ENCODE data around the gene MANBA.

The MANBA gene

GRCh38 chr4:102606261-102606660 lies 154.5 kb downstream of the MANBA start:
- TF ChIP-seq CTCF (IDR thresholded peaks at IDR 0.05; ENCODE audit: low read depth, low read length): no peak
- no peak for TF ChIP-seq EZH2phosphoT487 (IDR thresholded peaks at IDR 0.05; ENCODE audit: low read depth)
- Histone ChIP-seq H3K36me3 (replicated peaks; ENCODE audit: low read depth, low read length) (peaks cover 72% of the 10 kb centered on the region), H3K27me3 (ENCODE audit: low read depth, low read length) (no peaks in the 10 kb centered on the region), H3K4me1 (ENCODE audit: low read length) (no peaks in the 10 kb centered on the region), H4K20me1 (ENCODE audit: insufficient read depth, low read length) (no peaks in the 10 kb centered on the region), H3K27ac (ENCODE audit: low read length) (no peak overlapping the region), H2AFZ (ENCODE audit: low read depth, low read length) (no peak overlapping the region), H3K4me3 (ENCODE audit: low read length) (no peak overlapping the region), H3K4me2 (ENCODE audit: low read length) (no peak overlapping the region), H3K9ac (ENCODE audit: low read length) (no peak overlapping the region), H3K9me3 (ENCODE audit: insufficient read depth, low read length) (no peaks in the 10 kb centered on the region), H3K79me2 (ENCODE audit: low read length) (no peaks in the 10 kb centered on the region)

DNA sequence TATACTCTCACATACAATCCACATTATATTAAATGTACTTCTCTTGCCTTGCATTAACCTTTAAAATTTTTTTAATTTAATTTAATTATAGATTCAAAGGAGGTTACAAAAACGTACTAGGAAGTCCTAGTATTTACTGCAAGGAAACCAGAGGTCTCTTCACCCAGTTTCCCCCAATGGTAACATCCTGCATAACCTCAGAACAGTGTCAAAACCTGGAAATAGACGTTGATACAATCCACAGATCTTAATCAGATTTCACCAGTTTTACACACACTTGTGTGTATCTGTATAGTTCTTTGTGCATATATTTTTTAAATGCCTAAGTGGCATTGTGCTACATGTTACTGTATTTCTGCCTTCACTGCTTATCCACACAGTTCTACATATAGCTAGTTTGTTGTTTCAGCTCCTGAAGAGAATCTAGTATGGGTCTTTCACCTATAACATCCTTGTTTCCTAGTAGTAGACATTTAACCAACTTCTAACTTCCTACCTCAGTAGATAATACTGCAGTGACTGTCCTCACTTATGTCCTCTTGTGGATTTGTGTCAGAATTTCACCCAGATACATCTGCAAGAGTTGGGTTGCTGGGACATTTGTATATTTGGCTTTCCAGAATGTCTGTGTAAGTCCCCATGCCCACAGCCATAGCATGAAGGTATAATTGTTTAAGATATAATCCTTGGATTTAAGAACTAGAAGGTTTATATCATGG lies 156.4 kb downstream of the MANBA start:
- Histone ChIP-seq H2AFZ (ENCODE audit: low read depth, low read length) (no peak overlapping the region), H3K4me3 (ENCODE audit: low read length) (no peak overlapping the region), H3K4me2 (ENCODE audit: low read length) (no peak overlapping the region), H3K27me3 (ENCODE audit: low read depth, low read length) (no peaks in the 10 kb centered on the region), H3K36me3 (replicated peaks; ENCODE audit: low read depth, low read length) (peaks cover 72% of the 10 kb centered on the region), H3K4me1 (ENCODE audit: low read length) (no peaks in the 10 kb centered on the region), H3K79me2 (ENCODE audit: low read length) (no peaks in the 10 kb centered on the region), H4K20me1 (ENCODE audit: insufficient read depth, low read length) (no peaks in the 10 kb centered on the region), H3K9ac (ENCODE audit: low read length) (no peak overlapping the region), H3K27ac (ENCODE audit: low read length) (no peak overlapping the region), H3K9me3 (ENCODE audit: insufficient read depth, low read length) (no peaks in the 10 kb centered on the region)
- TF ChIP-seq EZH2phosphoT487 (IDR thresholded peaks at IDR 0.05; ENCODE audit: low read depth): no peak
- no peak for TF ChIP-seq CTCF (IDR thresholded peaks at IDR 0.05; ENCODE audit: low read depth, low read length)

DNA sequence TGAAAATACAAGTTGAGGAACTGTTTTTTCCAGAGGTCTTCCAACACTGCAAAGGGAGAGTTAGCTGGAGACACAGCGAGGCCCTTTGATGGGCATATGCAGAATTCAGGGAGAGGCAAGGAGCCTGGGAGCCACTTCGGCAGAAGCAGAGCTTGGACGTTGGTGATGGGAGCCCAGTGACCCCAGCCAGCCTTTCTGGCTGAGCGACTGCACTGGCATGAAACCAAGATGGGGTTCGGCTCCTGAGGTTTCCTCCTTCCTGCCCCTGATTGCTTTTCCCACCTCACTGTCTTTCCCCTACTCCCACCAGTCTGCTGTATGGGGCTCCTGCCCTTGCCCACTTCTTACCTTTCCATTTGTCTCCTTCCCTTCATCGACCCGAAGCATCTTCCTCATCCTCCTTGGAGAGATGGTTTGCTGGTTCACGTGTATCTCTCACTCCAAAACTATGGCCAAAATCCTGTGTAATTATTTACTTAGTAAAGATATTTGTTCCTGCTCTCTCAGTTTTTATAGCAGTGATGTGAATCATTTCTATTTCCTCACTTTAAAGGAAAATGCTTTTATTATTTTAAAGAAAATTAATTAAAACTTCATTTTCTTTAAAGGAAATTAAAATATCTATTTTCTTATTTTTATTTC lies 159.1 kb downstream of the MANBA start:
- no peak overlapping the region for H3K4me3 ChIP-seq (ENCODE audit: low read length)
- H3K36me3 ChIP-seq (replicated peaks; ENCODE audit: low read depth, low read length): peaks cover 76% of the 10 kb centered on the region
- no peak for TF ChIP-seq CTCF (IDR thresholded peaks at IDR 0.05; ENCODE audit: low read depth, low read length)
- TF ChIP-seq EZH2phosphoT487 (IDR thresholded peaks at IDR 0.05; ENCODE audit: low read depth): no peak
- no peak overlapping the region for H3K27ac ChIP-seq (ENCODE audit: low read length)
- H3K9me3 ChIP-seq (ENCODE audit: insufficient read depth, low read length): no peaks in the 10 kb centered on the region
- no peaks in the 10 kb centered on the region for H4K20me1 ChIP-seq (ENCODE audit: insufficient read depth, low read length)
- no peak overlapping the region for H3K4me2 ChIP-seq (ENCODE audit: low read length)
- no peaks in the 10 kb centered on the region for H3K79me2 ChIP-seq (ENCODE audit: low read length)
- no peak overlapping the region for H3K9ac ChIP-seq (ENCODE audit: low read length)
- H2AFZ ChIP-seq (ENCODE audit: low read depth, low read length): no peak overlapping the region
- H3K4me1 ChIP-seq (ENCODE audit: low read length): peaks cover 10% of the 10 kb centered on the region
- no peaks in the 10 kb centered on the region for H3K27me3 ChIP-seq (ENCODE audit: low read depth, low read length)

DNA sequence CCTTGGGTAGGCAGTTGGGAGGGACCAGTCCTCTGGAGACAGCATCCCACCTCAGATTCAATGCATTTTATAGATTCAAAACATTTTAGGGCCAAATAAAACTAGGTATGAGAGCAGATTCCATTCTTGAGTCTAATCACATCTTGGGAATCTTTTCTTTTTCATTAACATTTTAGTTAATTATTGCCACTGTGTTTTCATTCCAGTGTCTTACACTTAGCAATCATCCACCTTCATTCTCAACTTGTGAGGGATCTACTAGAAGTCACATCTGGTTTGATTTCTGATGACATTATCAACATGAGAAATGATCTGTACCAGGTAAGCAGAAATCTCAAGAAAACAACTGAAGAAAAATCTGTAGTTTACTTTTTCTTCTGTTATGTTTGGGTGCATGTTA lies 160.1 kb downstream of the MANBA start:
- Histone ChIP-seq H3K27ac (ENCODE audit: low read length) (no peak overlapping the region), H4K20me1 (ENCODE audit: insufficient read depth, low read length) (no peaks in the 10 kb centered on the region), H2AFZ (ENCODE audit: low read depth, low read length) (no peak overlapping the region), H3K9me3 (ENCODE audit: insufficient read depth, low read length) (no peaks in the 10 kb centered on the region), H3K9ac (ENCODE audit: low read length) (no peak overlapping the region), H3K4me3 (ENCODE audit: low read length) (no peak overlapping the region), H3K79me2 (ENCODE audit: low read length) (no peaks in the 10 kb centered on the region), H3K4me1 (ENCODE audit: low read length) (peaks cover 10% of the 10 kb centered on the region), H3K4me2 (ENCODE audit: low read length) (no peak overlapping the region), H3K36me3 (replicated peaks; ENCODE audit: low read depth, low read length) (peaks cover 79% of the 10 kb centered on the region), H3K27me3 (ENCODE audit: low read depth, low read length) (no peaks in the 10 kb centered on the region)
- TF ChIP-seq CTCF (IDR thresholded peaks at IDR 0.05; ENCODE audit: low read depth, low read length) (no peak), EZH2phosphoT487 (IDR thresholded peaks at IDR 0.05; ENCODE audit: low read depth) (no peak)

All from OCI-LY3 (cell line).